DMS114 treated with DMSO at 0.1 percent for 48 hours (cell line): ENCODE measurements around the gene GSC.
"Not testable (repeated sequence)": the region's sequence is repeated elsewhere in the genome, so short reads cannot be mapped to it uniquely, and the experiment has no call there.

Experiments
- DNase-seq: peaks from one replicate; lab custom pipeline; 2025; ENCODE audit not compliant: unreplicated experiment; lab: John Stamatoyannopoulos, UW

Gene GSC

DNA sequence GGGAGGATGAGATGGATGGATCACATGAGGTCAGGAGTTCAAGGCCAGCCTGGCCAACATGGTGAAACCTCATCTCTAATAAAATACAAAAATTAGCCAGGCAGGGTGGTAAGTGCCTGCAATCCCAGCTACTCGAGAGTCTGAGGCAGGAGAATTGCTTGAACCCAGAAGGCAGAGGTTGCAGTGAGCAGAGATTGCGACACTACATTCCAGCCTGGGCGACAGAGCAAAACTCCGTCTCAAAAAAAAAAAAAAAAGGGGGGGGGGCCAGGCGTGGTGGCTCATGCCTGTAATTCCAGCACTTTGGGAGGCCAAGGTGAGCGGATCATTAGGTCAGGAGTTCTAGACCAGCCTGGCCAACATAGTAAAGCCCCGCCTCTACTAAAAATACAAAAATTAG lies 22.8 kb downstream of the GSC start:
- DNase-seq: not testable (repeated sequence)

- no peak for DNase-seq
Measured at GRCh38 chr14:94746131-94746530, 23.8 kb downstream of the GSC start.

DNA sequence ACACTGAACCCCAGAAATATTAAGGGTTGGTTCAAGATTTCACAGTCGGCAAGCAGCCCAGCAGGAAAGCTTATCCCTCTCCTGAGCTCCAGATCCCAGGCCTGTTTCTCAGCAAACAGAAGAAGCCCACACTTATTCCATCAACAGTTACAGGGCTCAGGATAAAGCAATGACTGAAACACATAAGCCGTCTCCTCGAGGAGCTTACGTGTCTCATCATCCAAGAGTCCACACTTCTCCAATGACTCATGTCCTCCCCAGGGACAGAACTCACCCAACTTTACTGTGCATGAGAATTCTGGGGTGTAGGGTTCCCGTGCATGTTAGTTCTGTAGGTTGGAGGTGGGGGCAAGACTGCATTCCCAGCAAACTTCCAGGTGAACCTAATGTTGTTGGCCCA lies 31.2 kb downstream of the GSC start:
- DNase-seq: no peak

- no peak for DNase-seq
Measured at GRCh38 chr14:94738097-94738496, 31.8 kb downstream of the GSC start.

DNA sequence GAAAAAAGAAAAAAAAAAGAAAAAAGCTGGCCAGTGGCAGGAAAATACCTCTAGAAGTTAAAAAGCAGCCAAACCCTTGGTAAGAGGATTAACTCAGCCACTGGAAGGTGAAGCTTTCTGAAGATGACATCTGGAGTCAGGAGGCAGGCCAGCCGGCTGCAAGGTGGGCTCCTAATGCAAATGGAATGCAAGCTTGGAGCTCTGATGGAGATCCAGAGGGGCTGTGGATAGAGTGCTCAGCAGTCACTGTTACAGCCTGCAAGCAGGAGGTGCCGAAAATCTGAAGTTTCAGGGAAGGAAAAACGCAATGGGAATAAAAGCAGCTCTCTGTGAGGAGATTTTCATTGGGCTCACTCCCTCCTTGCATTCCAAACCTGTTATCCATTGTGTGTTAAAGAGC lies 41.0 kb downstream of the GSC start:
- no peak for DNase-seq

DNA sequence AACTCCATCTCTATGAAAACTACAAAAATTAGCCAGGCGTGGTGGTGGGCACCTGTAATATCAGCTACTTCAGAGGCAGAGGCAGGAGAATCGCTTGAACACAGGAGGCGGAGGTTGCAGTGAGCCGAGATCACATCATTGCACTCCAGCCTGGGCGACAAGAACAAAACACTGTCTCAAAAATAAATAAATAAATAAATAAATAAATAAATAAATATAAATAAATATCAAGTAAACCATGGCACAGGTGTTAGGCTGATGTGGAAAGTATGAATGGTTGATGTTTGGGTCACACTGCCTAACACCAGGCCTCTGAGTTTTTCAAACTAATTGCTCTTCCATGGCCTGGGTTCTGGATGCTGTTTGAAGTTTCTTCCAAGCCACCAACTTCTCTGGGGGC lies 41.5 kb downstream of the GSC start:
- not testable (repeated sequence) for DNase-seq

DNA sequence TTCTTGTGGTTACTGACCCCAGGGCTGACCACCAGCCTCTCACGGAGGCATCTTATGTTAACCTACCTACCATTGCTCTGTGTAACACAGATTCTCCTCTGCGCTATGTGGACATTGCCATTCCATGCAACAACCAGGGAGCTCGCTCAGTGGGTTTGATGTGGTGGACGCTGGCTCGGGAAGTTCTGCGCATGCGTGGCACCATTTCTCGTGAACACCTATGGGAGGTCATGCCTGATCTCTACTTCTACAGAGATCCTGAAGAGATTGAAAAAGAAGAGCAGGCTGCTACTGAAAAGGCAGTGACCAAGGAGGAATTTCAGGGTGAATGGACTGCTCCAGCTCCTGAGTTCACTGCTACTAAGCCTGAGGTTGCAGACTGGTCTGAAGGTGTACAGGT lies 43.3 kb downstream of the GSC start:
- not testable (repeated sequence) for DNase-seq

DNA sequence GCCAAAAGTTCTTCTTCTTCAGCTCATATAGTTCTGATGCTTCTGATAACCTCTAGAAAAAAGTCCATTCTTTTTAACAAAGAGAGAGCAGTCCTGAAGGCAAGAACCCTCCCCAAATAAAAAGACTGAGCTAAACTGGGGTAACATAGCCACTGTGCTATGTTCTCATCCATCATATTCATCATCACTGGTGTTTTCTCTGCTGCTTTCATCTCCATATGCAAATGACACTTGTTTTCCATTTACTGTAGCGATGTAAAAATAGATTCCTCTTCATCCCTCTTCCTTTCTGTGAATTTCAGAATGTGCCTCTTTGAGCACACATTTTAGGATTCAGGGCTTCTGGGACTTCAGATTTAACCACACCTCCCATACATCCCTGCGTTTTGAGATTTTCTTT lies 44.9 kb downstream of the GSC start:
- no peak for DNase-seq

GRCh38 chr14:94722397-94722796 lies 47.5 kb downstream of the GSC start:
- DNase-seq: no peak
